Prostate gland (tissue), 2 donors: ENCODE data around the gene PLEKHM3. TPM values are rescaled to one million over a fixed set of nuclear protein-coding genes. Genes with fewer than 3 reads are reported as not detected.

Source experiments
- DNase-seq: peaks from one replicate; pipeline ENCODE4 v3.0.0-alpha.2; 2019; ENCODE audit warnings: low spot score
- H3K27ac ChIP-seq, 2 donors: fragments of 200-600 bp; sonication (generic); 2 replicates each; pipeline ENCODE4 v1.5.1; 2017 to 2019
- H3K27me3 ChIP-seq: fragments of 200-600 bp; sonication (generic); replicated peaks from 2 replicates; pipeline ENCODE4 v1.5.1; 2019; ENCODE audit not compliant: insufficient read depth
- H3K36me3 ChIP-seq, 2 donors: fragments of 200-600 bp; sonication (generic); 1 replicate in 1 of 2; 2 replicates in 1 of 2; pipeline versions ENCODE4 v1.5.1 to v1.8.1; 2017 to 2019
- H3K4me1 ChIP-seq: fragments of 200-600 bp; sonication (generic); replicated peaks from 2 replicates; pipeline ENCODE4 v1.5.1; 2019
- H3K4me3 ChIP-seq, 2 donors: fragments of 200-600 bp; sonication (generic); 2 replicates each; pipeline ENCODE4 v1.5.1; 2017 to 2019
- H3K9me3 ChIP-seq: fragments of 200-600 bp; sonication (generic); 2 replicates; pipeline ENCODE4 v1.5.1; 2017
- POLR2A ChIP-seq: fragments of 450-650 bp; IDR thresholded peaks from one replicate; pipeline ENCODE4 v1.6.1; 2016; ENCODE audit warnings: antibody characterized with exemption, mild to moderate bottlenecking
- POLR2AphosphoS5 ChIP-seq: sonication (generic); formaldehyde crosslinking; IDR thresholded peaks from one replicate; pipeline ENCODE4 v1.6.1; 2017; ENCODE audit warnings: antibody characterized with exemption
- WGBS: methylation state at CpG from one replicate; pipeline ENCODE4 v1.1.5; 2018; 5-methylcytosine and 5-hydroxymethylcytosine counted together
- intact Hi-C: fragments of 100-400 bp; cut with DNase I; formaldehyde crosslinking; loops from one replicate; pipeline ENCODE4 v1.14.2; 2022
- total RNA-seq, 2 donors: library from RNA; depleted of rRNA; stranded (reverse); fragments of >200 nt; gene quantifications; one replicate each; pipeline ENCODE4 v1.1.0, GENCODE V29; 2016
- TF ChIP-seq, protein P1 (sequence below), 4 experiments: fragments of 200-600 bp in 2 of 4; fragments of 450-650 bp in 2 of 4; sonication (generic) in 2 of 4; IDR thresholded peaks; 1 replicate in 3 of 4; 2 replicates in 1 of 4; pipeline ENCODE4 v1.5.1; 2016 to 2019; ENCODE audit warnings: antibody characterized with exemption in 4 of 4, mild to moderate bottlenecking in 2 of 4, moderate library complexity in 2 of 4

The PLEKHM3 gene
- total RNA-seq, 2 donors from 2014 or later: 17.0 to 28.6 TPM

- Histone ChIP-seq H3K4me1 (no peaks in the 10 kb centered on the region), H3K4me3 (no peak overlapping the region), H3K9me3 (no peaks in the 10 kb centered on the region), H3K27ac (no peak overlapping the region), H3K36me3 (no peaks in the 10 kb centered on the region), H3K27me3 (no peaks in the 10 kb centered on the region)
- TF ChIP-seq POLR2A (no peak), POLR2AphosphoS5 (no peak)
- TF ChIP-seq, protein P1, sequence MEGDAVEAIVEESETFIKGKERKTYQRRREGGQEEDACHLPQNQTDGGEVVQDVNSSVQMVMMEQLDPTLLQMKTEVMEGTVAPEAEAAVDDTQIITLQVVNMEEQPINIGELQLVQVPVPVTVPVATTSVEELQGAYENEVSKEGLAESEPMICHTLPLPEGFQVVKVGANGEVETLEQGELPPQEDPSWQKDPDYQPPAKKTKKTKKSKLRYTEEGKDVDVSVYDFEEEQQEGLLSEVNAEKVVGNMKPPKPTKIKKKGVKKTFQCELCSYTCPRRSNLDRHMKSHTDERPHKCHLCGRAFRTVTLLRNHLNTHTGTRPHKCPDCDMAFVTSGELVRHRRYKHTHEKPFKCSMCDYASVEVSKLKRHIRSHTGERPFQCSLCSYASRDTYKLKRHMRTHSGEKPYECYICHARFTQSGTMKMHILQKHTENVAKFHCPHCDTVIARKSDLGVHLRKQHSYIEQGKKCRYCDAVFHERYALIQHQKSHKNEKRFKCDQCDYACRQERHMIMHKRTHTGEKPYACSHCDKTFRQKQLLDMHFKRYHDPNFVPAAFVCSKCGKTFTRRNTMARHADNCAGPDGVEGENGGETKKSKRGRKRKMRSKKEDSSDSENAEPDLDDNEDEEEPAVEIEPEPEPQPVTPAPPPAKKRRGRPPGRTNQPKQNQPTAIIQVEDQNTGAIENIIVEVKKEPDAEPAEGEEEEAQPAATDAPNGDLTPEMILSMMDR (IDR thresholded peaks at IDR 0.05): no peak
- no peak for DNase-seq
- whole genome bisulfite sequencing: 91% methylated on average over 3 of the region's 3 CpGs
- intact Hi-C loops: no loop called here
Measured at GRCh38 chr2:207860685-207861084, 164.6 kb downstream of the PLEKHM3 start.

DNA sequence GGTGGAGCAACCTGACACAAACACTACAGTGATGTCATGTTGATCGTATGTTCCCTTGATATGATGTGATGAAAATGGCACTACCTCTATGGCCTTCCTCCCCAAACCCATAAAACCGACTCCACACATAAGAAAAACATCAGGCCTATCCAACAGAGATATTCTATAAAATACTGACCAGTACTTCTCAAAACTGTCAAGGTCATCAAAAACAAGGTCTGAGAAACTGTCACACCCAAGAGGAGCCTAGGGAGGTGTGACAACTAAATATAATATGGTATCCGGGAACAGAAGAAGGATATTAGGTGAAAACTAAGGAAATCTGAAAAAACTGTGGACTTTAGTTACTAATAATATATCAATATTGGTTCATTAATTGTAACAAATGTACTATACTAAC is 169.7 kb downstream of the PLEKHM3 start:
- Histone ChIP-seq H3K27ac (no peak overlapping the region), H3K36me3 (no peaks in the 10 kb centered on the region), H3K4me1 (no peaks in the 10 kb centered on the region), H3K27me3 (no peaks in the 10 kb centered on the region), H3K9me3 (no peaks in the 10 kb centered on the region), H3K4me3 (no peak overlapping the region)
- TF ChIP-seq POLR2AphosphoS5 (no peak), POLR2A (no peak)
- TF ChIP-seq, protein P1 (IDR thresholded peaks at IDR 0.05): no peak
- WGBS: 93% methylated on average over 3 of the region's 3 CpGs
- no peak for DNase-seq
- intact Hi-C loops: no loop called here

DNA sequence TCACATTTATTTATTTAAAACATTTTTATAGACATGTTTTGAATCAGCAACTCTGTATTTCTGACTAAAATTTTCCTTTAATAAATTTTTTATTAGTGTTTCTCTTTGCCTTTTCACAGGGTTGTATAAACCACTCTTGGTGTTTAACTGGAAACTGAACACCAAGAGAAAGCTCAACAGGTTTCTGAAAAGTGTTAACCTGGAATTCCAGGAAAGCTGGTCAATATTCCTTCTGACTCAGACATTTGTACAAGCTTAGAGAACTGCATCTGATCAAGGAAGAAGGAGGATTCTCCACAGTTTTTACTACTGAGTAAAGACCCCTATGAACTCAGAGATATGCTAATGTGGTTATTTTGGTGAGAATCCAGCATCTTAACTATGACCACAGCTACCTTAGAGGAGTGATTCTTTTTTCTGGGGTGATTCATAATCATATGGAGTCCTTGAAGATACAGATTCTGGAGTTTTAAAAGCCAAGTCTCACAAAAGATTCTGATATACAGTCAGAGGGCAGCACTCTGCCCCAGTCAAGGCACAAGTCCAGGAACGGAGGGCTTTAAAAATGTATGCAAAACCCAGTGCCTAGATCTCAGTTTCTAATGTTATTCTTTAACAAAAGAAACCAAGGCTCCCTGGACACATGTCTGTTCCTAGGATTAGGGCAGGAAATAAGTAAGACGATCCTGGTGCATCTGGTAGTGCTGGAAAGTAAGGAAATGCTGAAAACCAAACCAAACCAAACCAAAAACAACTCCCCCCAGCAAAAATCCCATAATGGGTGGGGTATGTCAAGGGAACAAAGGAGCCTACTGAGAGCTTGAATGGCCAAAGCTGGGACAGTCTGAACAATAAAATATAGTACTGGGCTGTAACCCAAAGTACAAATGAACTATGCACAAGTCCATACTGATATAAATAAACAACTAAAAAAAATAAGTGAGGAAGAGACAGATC is 170.6 kb downstream of the PLEKHM3 start:
- no peaks in the 10 kb centered on the region for H3K27me3 ChIP-seq
- H3K36me3 ChIP-seq: no peaks in the 10 kb centered on the region
- H3K27ac ChIP-seq: peak overlapping the region in 1 of 2 donors; percentile 18
- no peak overlapping the region for H3K4me3 ChIP-seq
- 55% methylated on average over 2 of the region's 2 CpGs for WGBS
- TF ChIP-seq POLR2A (no peak), POLR2AphosphoS5 (peak; percentile 12)
- DNase-seq: no peak
- no peaks in the 10 kb centered on the region for H3K4me1 ChIP-seq
- no peaks in the 10 kb centered on the region for H3K9me3 ChIP-seq
- intact Hi-C loops: no loop called here

- no peak for TF ChIP-seq POLR2A
- TF ChIP-seq, protein P1 (IDR thresholded peaks at IDR 0.05): no peak
- TF ChIP-seq POLR2AphosphoS5: no peak
- H3K4me3 ChIP-seq: no peak overlapping the region
- 97% methylated on average over 3 of the region's 3 CpGs for WGBS
- intact Hi-C loops: no loop called here
- no peak overlapping the region for H3K27ac ChIP-seq
- no peaks in the 10 kb centered on the region for H3K27me3 ChIP-seq
- no peaks in the 10 kb centered on the region for H3K9me3 ChIP-seq
- DNase-seq: no peak
- no peaks in the 10 kb centered on the region for H3K36me3 ChIP-seq
- H3K4me1 ChIP-seq: no peaks in the 10 kb centered on the region
Measured at GRCh38 chr2:207852791-207853190, 172.5 kb downstream of the PLEKHM3 start.

GRCh38 chr2:207849443-207849842 is 175.9 kb downstream of the PLEKHM3 start:
- intact Hi-C loops: no loop called here
- TF ChIP-seq POLR2AphosphoS5 (no peak), POLR2A (no peak)
- TF ChIP-seq, protein P1 (IDR thresholded peaks at IDR 0.05): no peak
- Histone ChIP-seq H3K27me3 (no peaks in the 10 kb centered on the region), H3K4me3 (no peak overlapping the region), H3K9me3 (no peaks in the 10 kb centered on the region), H3K4me1 (peaks cover 5% of the 10 kb centered on the region), H3K36me3 (no peaks in the 10 kb centered on the region), H3K27ac (peak overlapping the region; percentile 32 to 73)
- no peak for DNase-seq
- WGBS: 68% methylated on average over 1 of the region's 1 CpG
